ENCODE results near the gene ROBO3.

Gene ROBO3

GRCh38 chr11:124877631-124877909 lies 12.3 kb downstream of the ROBO3 start:
- DNase-seq, result no peak

- no peak for DNase-seq
These were observed 12.9 kb downstream of the ROBO3 start for GRCh38 chr11:124877910-124878758.

- DNase-seq, result no peak
These were observed 13.7 kb downstream of the ROBO3 start for GRCh38 chr11:124878759-124879492.

- DNase-seq, result no peak
These were observed 14.5 kb downstream of the ROBO3 start for GRCh38 chr11:124879493-124880289.

GRCh38 chr11:124880290-124880611 lies 15.0 kb downstream of the ROBO3 start:
- DNase-seq, result no peak

GRCh38 chr11:124880958-124881357 lies 15.7 kb downstream of the ROBO3 start:
- no peak for DNase-seq

- no peak for DNase-seq
These were observed 17.3 kb downstream of the ROBO3 start for GRCh38 chr11:124882339-124883071.

GRCh38 chr11:124884340-124884739 lies 19.1 kb downstream of the ROBO3 start:
- DNase-seq, result no peak

- no peak for DNase-seq
These were observed 19.7 kb downstream of the ROBO3 start for GRCh38 chr11:124884869-124885479.

- no peak for DNase-seq
These were observed 21.2 kb downstream of the ROBO3 start for GRCh38 chr11:124886476-124886875.

GRCh38 chr11:124886978-124887666 lies 21.9 kb downstream of the ROBO3 start:
- DNase-seq, result no peak

GRCh38 chr11:124887667-124888013 lies 22.4 kb downstream of the ROBO3 start:
- DNase-seq, result no peak

- no peak for DNase-seq
These were observed 24.2 kb downstream of the ROBO3 start for GRCh38 chr11:124889191-124890091.

GRCh38 chr11:124890151-124890550 lies 24.9 kb downstream of the ROBO3 start:
- no peak for DNase-seq

GRCh38 chr11:124890683-124891372 lies 25.6 kb downstream of the ROBO3 start:
- DNase-seq, result no peak

- DNase-seq, result no peak
These were observed 26.2 kb downstream of the ROBO3 start for GRCh38 chr11:124891373-124891861.

- no peak for DNase-seq
These were observed 26.9 kb downstream of the ROBO3 start for GRCh38 chr11:124892146-124892545.

GRCh38 chr11:124892750-124893454 lies 27.7 kb downstream of the ROBO3 start:
- DNase-seq, result no peak

- no peak for DNase-seq
These were observed 28.7 kb downstream of the ROBO3 start for GRCh38 chr11:124893781-124894401.
